Vagina (tissue), 2 donors: ENCODE data around the gene MRC2. TPM values are rescaled to one million over a fixed set of nuclear protein-coding genes. Genes with fewer than 3 reads are reported as not detected.

Experiments used
- DNase-seq, 2 donors: peaks; one replicate each; pipeline ENCODE4 v3.0.0-alpha.2; 2017; ENCODE audit errors: extremely low spot score in 2 of 2
- H3K27ac ChIP-seq: fragments of 200-600 bp; sonication (generic); one replicate; pipeline ENCODE4 v1.5.1; 2019
- H3K27me3 ChIP-seq: fragments of 200-600 bp; sonication (generic); one replicate; pipeline ENCODE4 v1.5.1; 2019
- H3K36me3 ChIP-seq, 2 donors: fragments of 200-600 bp; sonication (generic); one replicate each; pipeline ENCODE4 v1.5.1; 2017 to 2019
- H3K4me1 ChIP-seq: fragments of 200-600 bp; sonication (generic); one replicate; pipeline ENCODE4 v1.5.1; 2019
- H3K4me3 ChIP-seq, 2 donors: fragments of 200-600 bp; sonication (generic); 1 replicate in 1 of 2; 2 replicates in 1 of 2; pipeline ENCODE4 v1.5.1; 2016 to 2019
- H3K9me3 ChIP-seq: fragments of 200-600 bp; sonication (generic); one replicate; pipeline ENCODE4 v1.5.1; 2019
- POLR2A ChIP-seq, 2 donors: fragments of 450-650 bp; IDR thresholded peaks; one replicate each; pipeline ENCODE4 v1.6.1; 2017; ENCODE audit warnings: antibody characterized with exemption in 2 of 2, mild to moderate bottlenecking in 2 of 2, moderate library complexity in 2 of 2
- POLR2AphosphoS5 ChIP-seq, 2 donors: sonication (generic); formaldehyde crosslinking; IDR thresholded peaks; one replicate each; pipeline ENCODE4 v1.9.0; 2017; ENCODE audit warnings: antibody characterized with exemption in 2 of 2, mild to moderate bottlenecking in 2 of 2, low read depth in 1 of 2; ENCODE audit not compliant: insufficient read depth in 1 of 2
- intact Hi-C: fragments of 100-400 bp; cut with DNase I; formaldehyde crosslinking; loops from one replicate; pipeline ENCODE4 v1.15.1; 2023
- total RNA-seq: library from RNA; depleted of rRNA; stranded (reverse); fragments of >200 nt; gene quantifications from one replicate; pipeline ENCODE4 v1.2.3, GENCODE V29; 2016
- TF ChIP-seq, protein P1 (sequence below), 3 experiments: fragments of 450-650 bp in 2 of 3; fragments of 200-600 bp in 1 of 3; sonication (generic) in 1 of 3; IDR thresholded peaks; one replicate each; pipeline ENCODE4 v1.5.1; 2017 to 2019; ENCODE audit warnings: antibody characterized with exemption in 3 of 3, mild to moderate bottlenecking in 2 of 3, moderate library complexity in 2 of 3

MRC2 gene
- total RNA-seq, 1 donor from 2014 or later, result 89.4 TPM

DNA sequence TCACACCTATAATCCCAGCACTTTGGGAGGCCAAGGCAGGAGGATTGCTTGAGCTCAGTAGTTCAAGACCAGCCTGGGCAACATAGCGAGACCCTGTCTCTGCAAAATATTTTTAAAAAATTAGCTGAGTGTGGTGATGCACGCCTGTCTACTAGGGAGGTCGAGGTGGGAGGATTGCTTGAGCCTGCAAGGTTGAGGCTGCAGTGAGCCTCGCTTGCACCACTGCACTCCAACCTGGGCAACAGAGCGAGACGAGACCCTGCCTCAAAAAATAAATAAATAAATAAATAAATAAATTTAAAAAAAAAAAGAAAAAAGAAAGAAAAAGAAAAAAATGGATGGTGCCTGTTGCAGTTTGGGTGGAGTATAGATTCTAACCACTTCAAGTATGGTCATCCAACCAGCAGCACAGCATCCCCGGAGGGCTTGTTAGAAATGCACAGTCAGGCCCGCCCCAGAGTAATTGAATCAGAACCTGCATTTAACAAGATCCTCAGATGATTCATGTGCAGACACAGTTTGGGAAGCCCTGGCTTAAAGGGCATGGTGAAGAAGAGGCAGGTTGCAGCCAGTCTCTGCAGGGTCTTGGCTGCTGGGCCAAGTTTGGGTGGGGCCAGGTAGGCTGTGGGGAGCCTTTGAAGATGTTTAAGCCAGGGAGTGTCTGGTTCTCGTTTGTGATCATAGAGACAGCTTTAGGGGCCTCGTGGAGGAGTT is 40.8 kb downstream of the MRC2 start:
- TF ChIP-seq POLR2AphosphoS5 (IDR thresholded peaks at IDR 0.05; ENCODE audit: insufficient read depth in 1 of 2, low read depth in 1 of 2), result peak in 1 of 2 donors; percentile 83
- no peak for TF ChIP-seq POLR2A (IDR thresholded peaks at IDR 0.05)
- Histone ChIP-seq H3K27me3 (no peaks in the 10 kb centered on the region), H3K4me1 (peaks cover 22% of the 10 kb centered on the region), H3K27ac (no peak overlapping the region), H3K9me3 (no peaks in the 10 kb centered on the region), H3K4me3 (no peak overlapping the region), H3K36me3 (peaks cover 0 to 20% of the 10 kb centered on the region in 2 donors)
- DNase-seq, result peak in 1 of 2 donors; percentile 85
- intact Hi-C loops, result no loop called here

- Histone ChIP-seq H3K27ac (no peak overlapping the region), H3K4me3 (no peak overlapping the region), H3K27me3 (no peaks in the 10 kb centered on the region), H3K9me3 (no peaks in the 10 kb centered on the region), H3K4me1 (peaks cover 30% of the 10 kb centered on the region), H3K36me3 (peaks cover 0 to 20% of the 10 kb centered on the region in 2 donors)
- DNase-seq, result no peak
- TF ChIP-seq POLR2A (IDR thresholded peaks at IDR 0.05) (no peak), POLR2AphosphoS5 (IDR thresholded peaks at IDR 0.05; ENCODE audit: insufficient read depth in 1 of 2, low read depth in 1 of 2) (peak in 1 of 2 donors; percentile 27)
- intact Hi-C loops, result no loop called here
Observed at GRCh38 chr17:62670202-62670821, 42.8 kb downstream of the MRC2 start.

DNA sequence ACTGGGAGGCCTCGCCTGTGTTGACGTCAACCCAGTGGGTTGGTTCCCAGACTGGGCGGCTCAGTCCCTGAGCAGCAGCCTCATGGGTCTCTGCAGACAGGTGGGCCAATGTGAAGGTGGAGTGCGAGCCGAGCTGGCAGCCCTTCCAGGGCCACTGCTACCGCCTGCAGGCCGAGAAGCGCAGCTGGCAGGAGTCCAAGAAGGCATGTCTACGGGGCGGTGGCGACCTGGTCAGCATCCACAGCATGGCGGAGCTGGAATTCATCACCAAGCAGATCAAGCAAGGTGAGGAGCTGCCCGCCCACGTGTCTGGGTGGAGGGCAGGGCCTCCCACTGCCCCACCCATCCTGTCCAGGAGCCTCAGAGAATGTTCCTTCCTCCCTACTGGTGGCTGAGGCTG is 44.1 kb downstream of the MRC2 start:
- no peak overlapping the region for H3K4me3 ChIP-seq
- intact Hi-C loops, result no loop called here
- H3K27me3 ChIP-seq, result no peaks in the 10 kb centered on the region
- peak in 1 of 2 donors; percentile 37 for TF ChIP-seq POLR2AphosphoS5 (IDR thresholded peaks at IDR 0.05; ENCODE audit: insufficient read depth in 1 of 2, low read depth in 1 of 2)
- TF ChIP-seq POLR2A (IDR thresholded peaks at IDR 0.05), result no peak
- TF ChIP-seq, protein P1, sequence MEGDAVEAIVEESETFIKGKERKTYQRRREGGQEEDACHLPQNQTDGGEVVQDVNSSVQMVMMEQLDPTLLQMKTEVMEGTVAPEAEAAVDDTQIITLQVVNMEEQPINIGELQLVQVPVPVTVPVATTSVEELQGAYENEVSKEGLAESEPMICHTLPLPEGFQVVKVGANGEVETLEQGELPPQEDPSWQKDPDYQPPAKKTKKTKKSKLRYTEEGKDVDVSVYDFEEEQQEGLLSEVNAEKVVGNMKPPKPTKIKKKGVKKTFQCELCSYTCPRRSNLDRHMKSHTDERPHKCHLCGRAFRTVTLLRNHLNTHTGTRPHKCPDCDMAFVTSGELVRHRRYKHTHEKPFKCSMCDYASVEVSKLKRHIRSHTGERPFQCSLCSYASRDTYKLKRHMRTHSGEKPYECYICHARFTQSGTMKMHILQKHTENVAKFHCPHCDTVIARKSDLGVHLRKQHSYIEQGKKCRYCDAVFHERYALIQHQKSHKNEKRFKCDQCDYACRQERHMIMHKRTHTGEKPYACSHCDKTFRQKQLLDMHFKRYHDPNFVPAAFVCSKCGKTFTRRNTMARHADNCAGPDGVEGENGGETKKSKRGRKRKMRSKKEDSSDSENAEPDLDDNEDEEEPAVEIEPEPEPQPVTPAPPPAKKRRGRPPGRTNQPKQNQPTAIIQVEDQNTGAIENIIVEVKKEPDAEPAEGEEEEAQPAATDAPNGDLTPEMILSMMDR (IDR thresholded peaks at IDR 0.05), result no peak
- H3K9me3 ChIP-seq, result no peaks in the 10 kb centered on the region
- peaks cover 0 to 17% of the 10 kb centered on the region in 2 donors for H3K36me3 ChIP-seq
- no peak for DNase-seq
- H3K27ac ChIP-seq, result peak overlapping the region; percentile 29
- peaks cover 30% of the 10 kb centered on the region for H3K4me1 ChIP-seq

DNA sequence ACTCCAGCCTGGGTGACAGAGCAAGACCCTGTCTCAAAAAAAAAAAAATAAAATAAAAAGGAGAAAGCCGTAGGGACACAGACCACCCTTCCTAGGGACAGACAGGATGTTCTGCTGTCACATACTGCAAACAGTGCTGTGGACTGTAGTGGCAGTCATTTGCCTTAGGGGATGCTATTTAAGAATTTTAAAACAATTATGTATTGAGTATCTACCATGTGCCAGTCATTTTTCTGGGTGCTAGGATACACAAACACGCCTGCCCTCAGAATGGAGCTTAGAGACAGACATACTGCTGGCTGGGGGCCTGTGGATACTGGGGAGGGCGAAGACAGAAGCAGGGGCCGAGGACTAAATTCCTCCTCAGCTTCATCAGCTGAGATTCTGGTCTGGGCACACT is 45.5 kb downstream of the MRC2 start:
- TF ChIP-seq POLR2A (IDR thresholded peaks at IDR 0.05) (no peak), POLR2AphosphoS5 (IDR thresholded peaks at IDR 0.05; ENCODE audit: insufficient read depth in 1 of 2, low read depth in 1 of 2) (no peak)
- intact Hi-C loops, result no loop called here
- Histone ChIP-seq H3K4me3 (no peak overlapping the region), H3K36me3 (peaks cover 0 to 10% of the 10 kb centered on the region in 2 donors), H3K4me1 (peaks cover 30% of the 10 kb centered on the region), H3K9me3 (no peaks in the 10 kb centered on the region), H3K27me3 (no peaks in the 10 kb centered on the region), H3K27ac (no peak overlapping the region)
- DNase-seq, result no peak

- TF ChIP-seq POLR2A (IDR thresholded peaks at IDR 0.05) (no peak), POLR2AphosphoS5 (IDR thresholded peaks at IDR 0.05; ENCODE audit: insufficient read depth in 1 of 2, low read depth in 1 of 2) (no peak)
- TF ChIP-seq, protein P1 (IDR thresholded peaks at IDR 0.05), result no peak
- Histone ChIP-seq H3K4me1 (peaks cover 27% of the 10 kb centered on the region), H3K27me3 (no peaks in the 10 kb centered on the region), H3K4me3 (no peak overlapping the region), H3K9me3 (no peaks in the 10 kb centered on the region), H3K36me3 (peaks cover 0 to 10% of the 10 kb centered on the region in 2 donors), H3K27ac (no peak overlapping the region)
- intact Hi-C loops, result no loop called here
- no peak for DNase-seq
Observed at GRCh38 chr17:62673614-62674362, 46.3 kb downstream of the MRC2 start.

GRCh38 chr17:62674363-62674739 is 46.9 kb downstream of the MRC2 start:
- no peak for DNase-seq
- no peaks in the 10 kb centered on the region for H3K9me3 ChIP-seq
- H3K4me3 ChIP-seq, result no peak overlapping the region
- no peaks in the 10 kb centered on the region for H3K27me3 ChIP-seq
- H3K27ac ChIP-seq, result no peak overlapping the region
- intact Hi-C loops, result no loop called here
- TF ChIP-seq POLR2AphosphoS5 (IDR thresholded peaks at IDR 0.05; ENCODE audit: insufficient read depth in 1 of 2, low read depth in 1 of 2) (no peak), POLR2A (IDR thresholded peaks at IDR 0.05) (no peak)
- TF ChIP-seq, protein P1 (IDR thresholded peaks at IDR 0.05), result no peak
- peaks cover 22% of the 10 kb centered on the region for H3K4me1 ChIP-seq
- peaks cover 0 to 10% of the 10 kb centered on the region in 2 donors for H3K36me3 ChIP-seq
